ENCODE measurements around the gene ITPR2.
"Not testable (repeated sequence)": the region's sequence is repeated elsewhere in the genome, so short reads cannot be mapped to it uniquely, and the experiment has no call there.

The ITPR2 gene

DNA sequence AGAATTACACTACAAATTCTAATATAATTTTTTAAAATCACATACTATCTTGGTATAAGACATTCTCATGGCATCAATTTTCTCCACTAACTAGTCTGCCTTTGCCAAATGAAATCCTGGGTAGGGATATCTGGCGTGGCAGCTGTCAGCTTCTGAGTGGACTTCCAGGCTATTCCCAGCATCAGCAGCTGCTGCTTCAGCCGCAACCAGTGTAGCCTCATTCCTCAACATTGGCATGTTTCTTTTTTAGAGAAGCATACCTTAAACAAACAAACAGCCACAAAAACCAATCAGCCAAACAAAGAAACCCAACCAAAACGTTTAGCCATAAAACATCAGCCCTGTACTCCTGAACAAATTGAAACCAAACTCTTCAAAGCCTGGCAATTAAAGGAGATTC lies 401.8 kb downstream of the ITPR2 start:
- DNase-seq, result peak; percentile 1

- DNase-seq, result not testable (repeated sequence)
Measured at GRCh38 chr12:26430596-26430995, 402.4 kb downstream of the ITPR2 start.

DNA sequence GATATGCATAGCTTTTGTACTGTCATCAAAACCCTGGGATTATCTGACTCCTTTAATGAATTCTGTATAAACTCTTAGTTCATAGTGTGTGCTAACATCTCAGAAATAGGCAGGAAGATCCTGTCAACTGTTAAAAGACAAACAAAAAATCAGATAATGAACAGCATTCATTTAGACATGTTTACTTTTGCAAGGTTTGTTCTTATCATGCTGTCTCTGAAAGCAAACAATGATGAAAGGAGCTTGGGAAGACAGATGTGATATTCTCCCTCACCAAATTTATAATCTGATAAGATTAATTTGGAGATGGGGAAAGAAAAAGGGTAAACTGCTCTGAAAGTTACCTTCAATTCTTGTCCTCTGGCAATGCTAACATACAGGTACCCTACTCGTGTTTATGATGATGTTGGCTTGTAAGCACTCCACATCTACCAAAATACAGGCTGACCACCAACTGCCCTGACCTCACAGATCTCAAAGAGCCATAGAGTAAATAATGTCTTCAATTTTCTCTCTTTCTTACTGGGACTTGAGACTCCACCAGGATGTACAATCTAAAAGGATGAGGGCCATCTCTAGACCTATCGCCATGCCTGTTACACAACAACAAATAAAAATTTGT lies 403.8 kb downstream of the ITPR2 start:
- DNase-seq, result peak; percentile 32

GRCh38 chr12:26428420-26428819 lies 404.6 kb downstream of the ITPR2 start:
- no peak for DNase-seq

- no peak for DNase-seq
Measured at GRCh38 chr12:26426652-26427051, 406.3 kb downstream of the ITPR2 start.

GRCh38 chr12:26425587-26426260 lies 407.3 kb downstream of the ITPR2 start:
- DNase-seq, result no peak

GRCh38 chr12:26422839-26423398 lies 410.1 kb downstream of the ITPR2 start:
- DNase-seq, result no peak

GRCh38 chr12:26416550-26416949 lies 416.4 kb downstream of the ITPR2 start:
- peak; percentile 71 for DNase-seq

- DNase-seq, result no peak
Measured at GRCh38 chr12:26410689-26411088, 422.3 kb downstream of the ITPR2 start.

GRCh38 chr12:26406813-26407212 lies 426.2 kb downstream of the ITPR2 start:
- no peak for DNase-seq

DNA sequence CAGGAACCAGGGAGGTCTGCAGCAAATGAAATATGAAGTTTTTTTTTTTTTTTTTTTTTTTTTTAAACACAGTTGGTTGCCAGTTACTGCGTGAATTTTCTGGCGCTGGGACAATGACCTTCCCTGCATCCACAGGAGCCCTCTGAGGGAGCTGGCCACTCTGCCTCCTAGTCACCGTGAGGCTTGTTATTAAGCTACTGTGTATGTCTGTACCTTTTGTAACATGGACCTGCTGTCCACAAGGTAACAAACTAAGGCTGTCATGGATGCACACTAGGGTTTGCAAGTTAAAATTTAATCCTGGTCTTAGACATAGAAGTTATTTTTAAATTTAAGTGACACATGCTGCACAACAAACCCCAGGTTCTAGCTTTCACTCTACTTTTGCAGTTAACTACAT lies 426.6 kb downstream of the ITPR2 start:
- no peak for DNase-seq

DNA sequence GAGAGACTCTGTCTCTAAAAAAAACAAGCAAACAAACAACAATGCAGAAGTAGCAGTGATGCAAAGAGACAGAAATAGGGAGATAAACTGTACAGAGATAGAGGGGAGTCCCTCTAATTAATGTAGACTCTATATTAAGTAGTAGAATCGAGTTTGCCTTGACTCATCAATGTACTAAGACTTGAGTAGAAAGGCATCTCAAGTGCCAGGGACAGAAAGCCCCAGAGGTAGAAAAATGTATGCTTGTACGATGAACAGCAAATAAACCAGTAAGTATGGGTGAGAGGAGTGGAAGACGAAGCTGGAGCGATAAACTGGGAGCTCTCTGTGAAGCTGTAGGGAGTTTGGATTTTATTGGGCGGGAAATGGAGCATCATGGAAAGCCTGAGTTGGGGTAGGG lies 429.4 kb downstream of the ITPR2 start:
- DNase-seq, result no peak

DNA sequence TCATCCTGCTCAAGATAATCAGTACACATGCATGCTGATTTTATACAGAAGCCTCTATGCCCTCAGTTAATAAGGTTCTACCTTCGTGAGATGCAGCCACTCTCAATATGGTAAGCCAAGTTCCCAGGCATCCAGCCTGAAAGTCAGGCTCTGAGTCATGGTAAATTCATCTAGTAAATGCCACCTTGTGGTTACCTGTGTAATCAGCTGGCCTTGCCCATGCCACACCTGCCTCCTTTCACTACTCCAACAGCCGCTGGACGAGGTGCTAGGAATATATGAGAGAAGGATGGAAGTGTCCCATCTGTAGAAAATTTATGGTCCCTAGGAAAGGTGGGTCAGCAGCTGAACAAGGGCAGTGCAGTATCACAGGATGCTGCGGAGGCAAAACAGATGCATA lies 430.3 kb downstream of the ITPR2 start:
- peak; percentile 38 for DNase-seq

DNA sequence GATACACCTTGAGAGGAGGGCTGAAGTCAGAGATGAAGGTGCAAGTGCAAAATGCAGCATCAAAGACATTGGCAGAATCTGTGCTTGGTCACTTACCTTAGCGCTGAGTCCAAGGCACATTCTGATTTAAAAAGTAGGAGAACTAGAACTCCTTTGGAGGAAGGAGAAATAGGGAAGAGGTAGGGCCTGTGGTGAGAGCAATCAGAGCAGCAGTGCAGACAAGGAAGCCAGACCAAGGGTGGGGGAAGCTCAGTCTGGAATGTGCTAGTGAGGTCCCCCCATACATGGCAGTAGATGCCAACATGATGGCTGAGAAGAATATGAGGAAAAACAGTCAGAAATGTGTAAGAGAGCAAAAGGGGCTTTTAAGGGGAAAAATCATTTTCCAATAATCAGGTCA lies 431.1 kb downstream of the ITPR2 start:
- no peak for DNase-seq

DNA sequence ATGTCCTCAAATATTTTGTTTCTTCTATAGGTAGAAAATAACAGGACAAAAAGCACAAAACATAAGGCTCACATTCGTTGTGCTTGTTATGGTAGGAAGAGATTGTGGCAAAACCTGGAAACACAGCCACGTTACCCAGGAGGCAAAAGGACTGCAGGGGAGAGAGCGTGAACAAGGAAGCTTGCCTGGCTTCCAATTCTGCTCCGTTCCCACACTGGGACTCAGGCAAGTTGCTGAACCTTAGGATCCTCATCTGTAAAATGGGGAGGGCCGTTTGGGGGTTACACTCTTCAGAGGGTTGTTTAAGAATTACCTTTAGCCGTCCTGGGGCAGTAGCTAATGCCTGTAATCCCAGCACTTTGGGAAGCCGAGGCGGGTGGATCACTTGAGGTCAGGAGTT lies 432.4 kb downstream of the ITPR2 start:
- no peak for DNase-seq

- no peak for DNase-seq
Measured at GRCh38 chr12:26399381-26399780, 433.6 kb downstream of the ITPR2 start.

- no peak for DNase-seq
Measured at GRCh38 chr12:26396402-26396801, 436.6 kb downstream of the ITPR2 start.

GRCh38 chr12:26389343-26389742 lies 443.7 kb downstream of the ITPR2 start:
- DNase-seq, result no peak

DNA sequence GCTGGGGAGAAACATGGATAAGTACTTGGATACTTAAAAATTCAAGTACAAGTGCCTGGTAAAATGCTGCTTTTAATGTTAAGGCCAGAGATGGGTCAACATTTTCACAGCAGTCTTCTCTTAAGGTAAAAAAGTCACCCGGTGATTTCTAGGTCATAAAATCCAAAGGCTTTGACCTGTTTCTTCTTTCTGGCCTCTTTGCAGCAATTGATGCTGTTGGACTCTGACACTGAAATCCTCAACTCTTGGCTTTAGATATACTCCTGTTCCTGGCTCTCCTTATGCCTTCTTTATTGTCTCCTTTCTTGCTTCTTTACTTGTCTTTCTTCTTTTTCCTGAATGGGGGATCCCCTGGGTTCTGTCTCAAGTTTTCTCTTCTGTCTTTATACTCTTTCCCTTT lies 448.5 kb downstream of the ITPR2 start:
- no peak for DNase-seq

- no peak for DNase-seq
Measured at GRCh38 chr12:26383041-26383440, 450.0 kb downstream of the ITPR2 start.

- peak; percentile 31 for DNase-seq
Measured at GRCh38 chr12:26380897-26381296, 452.1 kb downstream of the ITPR2 start.

DNA sequence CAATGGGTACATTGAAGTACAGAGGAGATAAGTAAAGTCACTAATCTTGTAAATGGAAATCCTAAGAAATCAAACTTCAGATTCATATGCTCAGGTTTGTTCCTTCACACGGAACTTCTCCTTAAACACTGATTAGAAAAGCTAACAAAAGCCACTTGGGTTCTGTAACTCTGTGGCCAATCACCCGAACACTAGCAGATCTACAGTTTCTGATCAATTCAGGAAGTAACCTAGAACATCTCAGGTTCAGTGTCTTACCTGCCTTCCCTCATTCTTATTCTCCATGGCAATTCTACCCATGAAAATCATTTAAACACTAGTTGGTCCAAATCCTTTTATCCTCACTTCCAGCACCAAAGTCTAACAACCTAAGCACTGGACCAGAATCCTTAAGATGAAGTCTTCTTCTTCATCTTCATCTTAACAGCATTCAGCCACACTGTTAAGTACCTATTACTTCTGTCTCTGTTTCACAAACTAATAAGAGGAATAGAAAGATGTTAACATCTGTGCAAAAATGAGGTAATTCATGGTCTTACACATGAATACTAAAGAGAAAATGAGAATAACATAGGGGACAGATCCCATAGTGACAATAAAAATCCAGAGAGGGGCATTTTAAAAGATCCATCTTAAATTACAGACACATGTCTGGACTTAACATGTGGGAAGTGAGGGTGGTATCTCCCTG lies 453.1 kb downstream of the ITPR2 start:
- no peak for DNase-seq

- DNase-seq, result peak; percentile 1
Measured at GRCh38 chr12:26378711-26379110, 454.3 kb downstream of the ITPR2 start.
